GM23338 (cell line): ENCODE measurements around the gene FBXO47. TPM values are rescaled to one million over a fixed set of nuclear protein-coding genes. Genes with fewer than 3 reads are reported as not detected.

ENCODE experiments used
- ATAC-seq: fragments of 200-7000 bp; cut with Tn5 transposase; 3 replicates; pipeline ENCODE4 v1.9.1; 2020
- DNase-seq: peaks from one replicate; pipeline ENCODE4 v3.0.0-alpha.2; 2015; ENCODE audit warnings: low spot score
- H2AFZ ChIP-seq: fragments of 200-600 bp; sonication (generic); 2 replicates; pipeline ENCODE4 v1.8.0; 2016; ENCODE audit warnings: antibody characterized with exemption, mild to moderate bottlenecking, moderate library complexity
- H3F3A ChIP-seq: fragments of 200-600 bp; sonication (generic); replicated peaks from 2 replicates; pipeline ENCODE4 v1.8.0; 2017; ENCODE audit warnings: antibody characterized with exemption, mixed run types, low read depth
- H3K27ac ChIP-seq: fragments of 200-600 bp; sonication (generic); 2 replicates; pipeline ENCODE4 v1.6.1; 2016; ENCODE audit warnings: low read depth
- H3K27me3 ChIP-seq: fragments of 200-600 bp; sonication (generic); 2 replicates; pipeline ENCODE4 v1.8.0; 2016; ENCODE audit warnings: mild to moderate bottlenecking, mixed run types, moderate library complexity; ENCODE audit not compliant: insufficient read depth
- H3K36me3 ChIP-seq: fragments of 200-600 bp; sonication (generic); 2 replicates; pipeline ENCODE4 v1.8.0; 2016; ENCODE audit warnings: mild to moderate bottlenecking; ENCODE audit not compliant: insufficient read depth
- H3K4me1 ChIP-seq: fragments of 200-600 bp; sonication (generic); 2 replicates; pipeline ENCODE4 v1.8.0; 2016; ENCODE audit warnings: mild to moderate bottlenecking, moderate library complexity; ENCODE audit not compliant: insufficient read depth
- H3K4me2 ChIP-seq: fragments of 200-600 bp; sonication (generic); 2 replicates; pipeline ENCODE4 v1.7.1; 2017; ENCODE audit warnings: mixed run types
- H3K4me3 ChIP-seq: fragments of 200-600 bp; sonication (generic); 2 replicates; pipeline ENCODE4 v1.6.1; 2016; ENCODE audit warnings: mixed run types
- H3K79me2 ChIP-seq: fragments of 200-600 bp; sonication (generic); replicated peaks from 2 replicates; pipeline ENCODE4 v1.8.0; 2017; ENCODE audit warnings: mild to moderate bottlenecking; ENCODE audit not compliant: insufficient read depth
- H3K9me2 ChIP-seq: fragments of 200-600 bp; sonication (generic); 2 replicates; pipeline ENCODE4 v1.8.0; 2017; ENCODE audit not compliant: insufficient read depth
- H4K20me1 ChIP-seq: fragments of 200-600 bp; sonication (generic); replicated peaks from 2 replicates; pipeline ENCODE4 v1.8.0; 2017; ENCODE audit warnings: mild to moderate bottlenecking; ENCODE audit not compliant: insufficient read depth
- H3K27ac Mint-ChIP-seq: 2 replicates; pipeline ENCODE4 v1.8.0; 2020; ENCODE audit warnings: inconsistent platforms, mild to moderate bottlenecking, moderate library complexity, mixed read lengths
- H3K27me3 Mint-ChIP-seq: 3 replicates; pipeline ENCODE4 v1.8.0; 2022; ENCODE audit warnings: low read depth, mild to moderate bottlenecking, moderate library complexity, mixed read lengths, inconsistent platforms; ENCODE audit not compliant: insufficient read depth, poor library complexity
- H3K36me3 Mint-ChIP-seq: 3 replicates; pipeline ENCODE4 v1.8.0; 2021; ENCODE audit warnings: low read depth, mild to moderate bottlenecking, inconsistent platforms, moderate library complexity, mixed read lengths
- H3K4me1 Mint-ChIP-seq: 3 replicates; pipeline ENCODE4 v1.8.0; 2020; ENCODE audit warnings: mild to moderate bottlenecking, inconsistent platforms, mixed read lengths
- H3K4me3 Mint-ChIP-seq: 3 replicates; pipeline ENCODE4 v1.8.0; 2021; ENCODE audit warnings: moderate library complexity, mild to moderate bottlenecking, inconsistent platforms, mixed read lengths
- H3K9me3 Mint-ChIP-seq: 3 replicates; pipeline ENCODE4 v1.8.0; 2020; ENCODE audit warnings: moderate library complexity, mild to moderate bottlenecking, inconsistent platforms, mixed read lengths
- CREB1 ChIP-seq: fragments of 250-450 bp; sonication (Bioruptor Pico); IDR thresholded peaks from 2 replicates; pipeline ENCODE4 v1.5.0; 2020; ENCODE audit warnings: low read depth, mild to moderate bottlenecking, moderate library complexity
- EZH2 ChIP-seq: fragments of 200-600 bp; sonication (generic); IDR thresholded peaks from one replicate; pipeline ENCODE4 v1.8.0; 2017; ENCODE audit warnings: antibody characterized with exemption, mild to moderate bottlenecking, low read depth; ENCODE audit not compliant: unreplicated experiment
- EZH2phosphoT487 ChIP-seq: fragments of 200-600 bp; sonication (generic); IDR thresholded peaks from one replicate; pipeline ENCODE4 v1.8.1; 2018; ENCODE audit warnings: antibody characterized with exemption; ENCODE audit not compliant: unreplicated experiment
- JUNB ChIP-seq: IDR thresholded peaks from one replicate; pipeline ENCODE4 v1.6.1; 2016; ENCODE audit warnings: antibody characterized with exemption; ENCODE audit not compliant: unreplicated experiment
- polyA plus RNA-seq: library from polyadenylated mRNA; unstranded; fragments of >200 nt; fragmentation: Nextera tagmentation; extraction: Ambion mirVana; gene quantifications from 2 replicates; pipeline ENCODE4 v1.2.1, GENCODE V29; 2016
- total RNA-seq: library from RNA; depleted of rRNA; stranded (reverse); fragments of >200 nt; shearing (Covaris generic); gene quantifications from 2 replicates; pipeline ENCODE4 v1.2.3, GENCODE V29; 2014
- TF ChIP-seq, protein P1 (sequence below): fragments of 250-450 bp; sonication (Bioruptor Pico); IDR thresholded peaks from 2 replicates; pipeline ENCODE4 v1.5.0; 2020; ENCODE audit warnings: mild to moderate bottlenecking, moderate library complexity
- TF ChIP-seq, protein P2 (sequence below): IDR thresholded peaks from one replicate; pipeline ENCODE4 v1.6.1; 2018; ENCODE audit warnings: antibody characterized with exemption; ENCODE audit not compliant: unreplicated experiment

FBXO47 gene
- total and polyA plus RNA-seq, 2 experiments from 2014 or later: not detected

DNA sequence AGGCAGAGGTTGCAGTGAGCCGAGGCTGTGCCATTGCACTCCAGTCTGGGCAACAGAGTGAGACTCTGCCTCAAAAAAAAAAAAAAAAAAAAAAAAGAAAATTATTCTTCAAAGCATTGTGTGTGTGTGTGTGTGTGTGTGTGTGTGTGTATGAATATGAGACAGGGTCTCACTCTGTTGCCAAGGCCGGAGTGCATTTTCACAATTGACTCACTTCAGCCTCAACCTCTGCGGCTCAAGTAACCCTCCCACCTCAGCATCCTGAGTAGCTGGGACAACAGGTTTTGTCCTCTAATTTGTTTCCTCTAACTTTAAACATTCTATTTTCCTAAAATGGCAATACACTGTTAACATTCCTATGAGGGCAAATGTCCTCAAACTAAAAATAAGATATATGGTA, 7.7 kb downstream of the FBXO47 start:
- H3K36me3 ChIP-seq: no peaks in the 10 kb centered on the region
- no peaks in the 10 kb centered on the region for H3K4me1 ChIP-seq
- H3K27me3 Mint-ChIP-seq: peaks cover 1% of the 10 kb centered on the region
- no peaks in the 10 kb centered on the region for H3K36me3 Mint-ChIP-seq
- no peaks in the 10 kb centered on the region for H3K9me2 ChIP-seq
- H3K27ac Mint-ChIP-seq: no peak overlapping the region
- TF ChIP-seq JUNB (no peak), EZH2 (no peak), EZH2phosphoT487 (no peak), CREB1 (no peak)
- TF ChIP-seq, protein P1, sequence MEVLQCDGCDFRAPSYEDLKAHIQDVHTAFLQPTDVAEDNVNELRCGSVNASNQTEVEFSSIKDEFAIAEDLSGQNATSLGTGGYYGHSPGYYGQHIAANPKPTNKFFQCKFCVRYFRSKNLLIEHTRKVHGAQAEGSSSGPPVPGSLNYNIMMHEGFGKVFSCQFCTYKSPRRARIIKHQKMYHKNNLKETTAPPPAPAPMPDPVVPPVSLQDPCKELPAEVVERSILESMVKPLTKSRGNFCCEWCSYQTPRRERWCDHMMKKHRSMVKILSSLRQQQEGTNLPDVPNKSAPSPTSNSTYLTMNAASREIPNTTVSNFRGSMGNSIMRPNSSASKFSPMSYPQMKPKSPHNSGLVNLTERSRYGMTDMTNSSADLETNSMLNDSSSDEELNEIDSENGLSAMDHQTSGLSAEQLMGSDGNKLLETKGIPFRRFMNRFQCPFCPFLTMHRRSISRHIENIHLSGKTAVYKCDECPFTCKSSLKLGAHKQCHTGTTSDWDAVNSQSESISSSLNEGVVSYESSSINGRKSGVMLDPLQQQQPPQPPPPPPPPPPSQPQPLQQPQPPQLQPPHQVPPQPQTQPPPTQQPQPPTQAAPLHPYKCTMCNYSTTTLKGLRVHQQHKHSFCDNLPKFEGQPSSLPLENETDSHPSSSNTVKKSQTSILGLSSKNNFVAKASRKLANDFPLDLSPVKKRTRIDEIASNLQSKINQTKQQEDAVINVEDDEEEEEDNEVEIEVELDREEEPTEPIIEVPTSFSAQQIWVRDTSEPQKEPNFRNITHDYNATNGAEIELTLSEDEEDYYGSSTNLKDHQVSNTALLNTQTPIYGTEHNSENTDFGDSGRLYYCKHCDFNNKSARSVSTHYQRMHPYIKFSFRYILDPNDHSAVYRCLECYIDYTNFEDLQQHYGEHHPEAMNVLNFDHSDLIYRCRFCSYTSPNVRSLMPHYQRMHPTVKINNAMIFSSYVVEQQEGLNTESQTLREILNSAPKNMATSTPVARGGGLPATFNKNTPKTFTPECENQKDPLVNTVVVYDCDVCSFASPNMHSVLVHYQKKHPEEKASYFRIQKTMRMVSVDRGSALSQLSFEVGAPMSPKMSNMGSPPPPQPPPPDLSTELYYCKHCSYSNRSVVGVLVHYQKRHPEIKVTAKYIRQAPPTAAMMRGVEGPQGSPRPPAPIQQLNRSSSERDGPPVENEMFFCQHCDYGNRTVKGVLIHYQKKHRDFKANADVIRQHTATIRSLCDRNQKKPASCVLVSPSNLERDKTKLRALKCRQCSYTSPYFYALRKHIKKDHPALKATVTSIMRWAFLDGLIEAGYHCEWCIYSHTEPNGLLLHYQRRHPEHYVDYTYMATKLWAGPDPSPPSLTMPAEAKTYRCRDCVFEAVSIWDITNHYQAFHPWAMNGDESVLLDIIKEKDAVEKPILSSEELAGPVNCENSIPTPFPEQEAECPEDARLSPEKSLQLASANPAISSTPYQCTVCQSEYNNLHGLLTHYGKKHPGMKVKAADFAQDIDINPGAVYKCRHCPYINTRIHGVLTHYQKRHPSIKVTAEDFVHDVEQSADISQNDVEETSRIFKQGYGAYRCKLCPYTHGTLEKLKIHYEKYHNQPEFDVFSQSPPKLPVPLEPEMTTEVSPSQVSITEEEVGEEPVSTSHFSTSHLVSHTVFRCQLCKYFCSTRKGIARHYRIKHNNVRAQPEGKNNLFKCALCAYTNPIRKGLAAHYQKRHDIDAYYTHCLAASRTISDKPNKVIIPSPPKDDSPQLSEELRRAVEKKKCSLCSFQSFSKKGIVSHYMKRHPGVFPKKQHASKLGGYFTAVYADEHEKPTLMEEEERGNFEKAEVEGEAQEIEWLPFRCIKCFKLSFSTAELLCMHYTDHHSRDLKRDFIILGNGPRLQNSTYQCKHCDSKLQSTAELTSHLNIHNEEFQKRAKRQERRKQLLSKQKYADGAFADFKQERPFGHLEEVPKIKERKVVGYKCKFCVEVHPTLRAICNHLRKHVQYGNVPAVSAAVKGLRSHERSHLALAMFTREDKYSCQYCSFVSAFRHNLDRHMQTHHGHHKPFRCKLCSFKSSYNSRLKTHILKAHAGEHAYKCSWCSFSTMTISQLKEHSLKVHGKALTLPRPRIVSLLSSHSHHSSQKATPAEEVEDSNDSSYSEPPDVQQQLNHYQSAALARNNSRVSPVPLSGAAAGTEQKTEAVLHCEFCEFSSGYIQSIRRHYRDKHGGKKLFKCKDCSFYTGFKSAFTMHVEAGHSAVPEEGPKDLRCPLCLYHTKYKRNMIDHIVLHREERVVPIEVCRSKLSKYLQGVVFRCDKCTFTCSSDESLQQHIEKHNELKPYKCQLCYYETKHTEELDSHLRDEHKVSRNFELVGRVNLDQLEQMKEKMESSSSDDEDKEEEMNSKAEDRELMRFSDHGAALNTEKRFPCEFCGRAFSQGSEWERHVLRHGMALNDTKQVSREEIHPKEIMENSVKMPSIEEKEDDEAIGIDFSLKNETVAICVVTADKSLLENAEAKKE: no peak
- TF ChIP-seq, protein P2, sequence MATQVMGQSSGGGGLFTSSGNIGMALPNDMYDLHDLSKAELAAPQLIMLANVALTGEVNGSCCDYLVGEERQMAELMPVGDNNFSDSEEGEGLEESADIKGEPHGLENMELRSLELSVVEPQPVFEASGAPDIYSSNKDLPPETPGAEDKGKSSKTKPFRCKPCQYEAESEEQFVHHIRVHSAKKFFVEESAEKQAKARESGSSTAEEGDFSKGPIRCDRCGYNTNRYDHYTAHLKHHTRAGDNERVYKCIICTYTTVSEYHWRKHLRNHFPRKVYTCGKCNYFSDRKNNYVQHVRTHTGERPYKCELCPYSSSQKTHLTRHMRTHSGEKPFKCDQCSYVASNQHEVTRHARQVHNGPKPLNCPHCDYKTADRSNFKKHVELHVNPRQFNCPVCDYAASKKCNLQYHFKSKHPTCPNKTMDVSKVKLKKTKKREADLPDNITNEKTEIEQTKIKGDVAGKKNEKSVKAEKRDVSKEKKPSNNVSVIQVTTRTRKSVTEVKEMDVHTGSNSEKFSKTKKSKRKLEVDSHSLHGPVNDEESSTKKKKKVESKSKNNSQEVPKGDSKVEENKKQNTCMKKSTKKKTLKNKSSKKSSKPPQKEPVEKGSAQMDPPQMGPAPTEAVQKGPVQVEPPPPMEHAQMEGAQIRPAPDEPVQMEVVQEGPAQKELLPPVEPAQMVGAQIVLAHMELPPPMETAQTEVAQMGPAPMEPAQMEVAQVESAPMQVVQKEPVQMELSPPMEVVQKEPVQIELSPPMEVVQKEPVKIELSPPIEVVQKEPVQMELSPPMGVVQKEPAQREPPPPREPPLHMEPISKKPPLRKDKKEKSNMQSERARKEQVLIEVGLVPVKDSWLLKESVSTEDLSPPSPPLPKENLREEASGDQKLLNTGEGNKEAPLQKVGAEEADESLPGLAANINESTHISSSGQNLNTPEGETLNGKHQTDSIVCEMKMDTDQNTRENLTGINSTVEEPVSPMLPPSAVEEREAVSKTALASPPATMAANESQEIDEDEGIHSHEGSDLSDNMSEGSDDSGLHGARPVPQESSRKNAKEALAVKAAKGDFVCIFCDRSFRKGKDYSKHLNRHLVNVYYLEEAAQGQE: no peak
- no peaks in the 10 kb centered on the region for H3F3A ChIP-seq
- H3K9me3 Mint-ChIP-seq: no peaks in the 10 kb centered on the region
- H2AFZ ChIP-seq: no peak overlapping the region
- H3K27me3 ChIP-seq: no peaks in the 10 kb centered on the region
- no peak overlapping the region for H3K4me3 Mint-ChIP-seq
- no peak for ATAC-seq
- H3K4me3 ChIP-seq: no peak overlapping the region
- no peak overlapping the region for H3K27ac ChIP-seq
- no peak for DNase-seq
- no peak overlapping the region for H3K4me2 ChIP-seq
- H4K20me1 ChIP-seq: no peaks in the 10 kb centered on the region
- H3K4me1 Mint-ChIP-seq: no peaks in the 10 kb centered on the region
- H3K79me2 ChIP-seq: no peaks in the 10 kb centered on the region
